OCI-LY3 (cell line): ENCODE measurements around the gene BRINP1.
"Not testable (repeated sequence)": the region's sequence is repeated elsewhere in the genome, so short reads cannot be mapped to it uniquely, and the experiment has no call there.

Experiments
- H2AFZ ChIP-seq: fragments of 200-600, 300-600 bp; shearing (Covaris generic); 2 replicates; pipeline ENCODE4 v1.6.0; 2014; ENCODE audit warnings: antibody characterized with exemption, low read depth, low read length
- H3K27ac ChIP-seq: fragments of 200-600, 300-600 bp; sonication (generic); 2 replicates; pipeline ENCODE4 v1.5.1; 2014; ENCODE audit warnings: mild to moderate bottlenecking, low read length, moderate library complexity, mixed read lengths
- H3K27me3 ChIP-seq: fragments of 200-600, 300-600 bp; sonication (generic); 2 replicates; pipeline ENCODE4 v1.6.1; 2014; ENCODE audit warnings: low read depth, low read length, mixed read lengths
- H3K36me3 ChIP-seq: fragments of 200-600, 300-600 bp; sonication (generic); replicated peaks from 2 replicates; pipeline ENCODE3; 2014; ENCODE audit warnings: low read depth, low read length, mixed read lengths
- H3K4me1 ChIP-seq: fragments of 300-600, 200-600 bp; sonication (generic); 2 replicates; pipeline ENCODE4 v1.6.1; 2014; ENCODE audit warnings: low read length, mixed read lengths
- H3K4me2 ChIP-seq: fragments of 200-600, 300-600 bp; sonication (generic); 2 replicates; pipeline ENCODE4 v1.6.1; 2014; ENCODE audit warnings: low read length, mixed read lengths
- H3K4me3 ChIP-seq: fragments of 300-600, 200-600 bp; sonication (generic); 2 replicates; pipeline ENCODE4 v1.5.1; 2014; ENCODE audit warnings: antibody characterized with exemption, mild to moderate bottlenecking, low read length, moderate library complexity
- H3K79me2 ChIP-seq: fragments of 300-600, 200-600 bp; shearing (Covaris generic); 2 replicates; pipeline ENCODE4 v1.6.1; 2014; ENCODE audit warnings: mild to moderate bottlenecking, low read length, mixed read lengths
- H3K9ac ChIP-seq: fragments of 300-600, 200-600 bp; shearing (Covaris generic); 2 replicates; pipeline ENCODE4 v1.6.0; 2014; ENCODE audit warnings: mild to moderate bottlenecking, low read length, moderate library complexity
- H3K9me3 ChIP-seq: fragments of 200-600, 300-600 bp; shearing (Covaris generic); 2 replicates; pipeline ENCODE4 v1.6.1; 2014; ENCODE audit warnings: low read length, mixed read lengths; ENCODE audit not compliant: insufficient read depth
- H4K20me1 ChIP-seq: fragments of 200-600, 300-600 bp; sonication (generic); 2 replicates; pipeline ENCODE4 v1.6.1; 2016; ENCODE audit warnings: low read length, mixed read lengths; ENCODE audit not compliant: insufficient read depth
- EZH2phosphoT487 ChIP-seq: fragments of 200-600 bp; shearing (Covaris generic); IDR thresholded peaks from 2 replicates; pipeline ENCODE4 v1.6.1; 2018; ENCODE audit warnings: antibody characterized with exemption, mixed run types, low read depth
- TF ChIP-seq, protein P1 (sequence below): fragments of 200-600, 300-600 bp; sonication (generic); IDR thresholded peaks from 2 replicates; pipeline ENCODE4 v1.5.1; 2014; ENCODE audit warnings: antibody characterized with exemption, low read length, low read depth

BRINP1 gene

DNA sequence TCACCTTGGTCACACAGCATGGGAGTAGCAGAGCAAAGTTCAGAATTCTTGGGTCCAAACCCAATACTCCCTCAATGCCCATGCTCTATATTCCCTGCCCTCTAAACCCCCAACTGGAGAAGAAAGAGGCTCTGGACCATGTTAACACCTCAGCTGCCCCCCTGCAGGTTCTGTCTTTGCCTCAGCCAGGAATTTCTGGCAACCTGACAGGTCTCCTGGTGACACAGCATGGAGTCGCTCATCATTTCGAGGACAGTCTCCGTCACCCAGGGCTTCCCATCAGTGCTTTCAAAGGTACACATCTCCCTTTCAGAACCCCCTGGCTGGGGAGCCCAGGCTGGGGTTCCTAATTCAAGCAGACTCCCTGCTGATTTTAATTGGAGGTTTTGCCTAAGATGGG lies 189.5 kb downstream of the BRINP1 start:
- TF ChIP-seq EZH2phosphoT487, result no peak
- TF ChIP-seq, protein P1, sequence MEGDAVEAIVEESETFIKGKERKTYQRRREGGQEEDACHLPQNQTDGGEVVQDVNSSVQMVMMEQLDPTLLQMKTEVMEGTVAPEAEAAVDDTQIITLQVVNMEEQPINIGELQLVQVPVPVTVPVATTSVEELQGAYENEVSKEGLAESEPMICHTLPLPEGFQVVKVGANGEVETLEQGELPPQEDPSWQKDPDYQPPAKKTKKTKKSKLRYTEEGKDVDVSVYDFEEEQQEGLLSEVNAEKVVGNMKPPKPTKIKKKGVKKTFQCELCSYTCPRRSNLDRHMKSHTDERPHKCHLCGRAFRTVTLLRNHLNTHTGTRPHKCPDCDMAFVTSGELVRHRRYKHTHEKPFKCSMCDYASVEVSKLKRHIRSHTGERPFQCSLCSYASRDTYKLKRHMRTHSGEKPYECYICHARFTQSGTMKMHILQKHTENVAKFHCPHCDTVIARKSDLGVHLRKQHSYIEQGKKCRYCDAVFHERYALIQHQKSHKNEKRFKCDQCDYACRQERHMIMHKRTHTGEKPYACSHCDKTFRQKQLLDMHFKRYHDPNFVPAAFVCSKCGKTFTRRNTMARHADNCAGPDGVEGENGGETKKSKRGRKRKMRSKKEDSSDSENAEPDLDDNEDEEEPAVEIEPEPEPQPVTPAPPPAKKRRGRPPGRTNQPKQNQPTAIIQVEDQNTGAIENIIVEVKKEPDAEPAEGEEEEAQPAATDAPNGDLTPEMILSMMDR, result no peak
- Histone ChIP-seq H3K4me3 (no peak overlapping the region), H3K4me1 (no peaks in the 10 kb centered on the region), H3K9me3 (no peaks in the 10 kb centered on the region), H3K4me2 (no peak overlapping the region), H2AFZ (no peak overlapping the region), H3K27ac (no peak overlapping the region), H4K20me1 (no peaks in the 10 kb centered on the region), H3K36me3 (no peaks in the 10 kb centered on the region), H3K79me2 (no peaks in the 10 kb centered on the region), H3K9ac (no peak overlapping the region), H3K27me3 (no peaks in the 10 kb centered on the region)

- Histone ChIP-seq H3K4me1 (no peaks in the 10 kb centered on the region), H3K27me3 (no peaks in the 10 kb centered on the region), H2AFZ (no peak overlapping the region), H3K27ac (no peak overlapping the region), H3K79me2 (no peaks in the 10 kb centered on the region), H4K20me1 (no peaks in the 10 kb centered on the region), H3K9me3 (no peaks in the 10 kb centered on the region), H3K9ac (no peak overlapping the region), H3K4me2 (no peak overlapping the region), H3K36me3 (no peaks in the 10 kb centered on the region), H3K4me3 (no peak overlapping the region)
- no peak for TF ChIP-seq EZH2phosphoT487
- TF ChIP-seq, protein P1, result no peak
Observed at GRCh38 chr9:119177196-119177595, 192.0 kb downstream of the BRINP1 start.

DNA sequence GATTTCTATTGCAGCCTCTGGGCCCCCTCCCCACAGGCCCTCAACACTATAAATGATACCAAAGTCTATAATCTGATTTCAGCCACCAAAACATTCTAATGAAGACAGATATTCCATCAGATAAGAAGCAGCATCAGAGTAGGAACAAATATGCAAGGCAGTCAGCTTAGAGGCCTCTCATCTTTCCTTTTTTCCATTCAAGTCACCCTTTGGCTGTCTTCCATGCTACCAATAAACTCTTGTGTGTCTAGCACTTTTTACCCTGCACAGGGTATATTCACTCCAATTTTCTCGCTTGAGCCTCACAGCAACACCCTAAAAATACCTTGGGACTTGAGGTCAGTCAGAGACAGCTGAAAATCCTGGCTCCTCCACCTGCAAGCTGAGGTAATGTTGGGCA lies 193.7 kb downstream of the BRINP1 start:
- Histone ChIP-seq H4K20me1 (no peaks in the 10 kb centered on the region), H3K9me3 (no peaks in the 10 kb centered on the region), H3K36me3 (no peaks in the 10 kb centered on the region)

DNA sequence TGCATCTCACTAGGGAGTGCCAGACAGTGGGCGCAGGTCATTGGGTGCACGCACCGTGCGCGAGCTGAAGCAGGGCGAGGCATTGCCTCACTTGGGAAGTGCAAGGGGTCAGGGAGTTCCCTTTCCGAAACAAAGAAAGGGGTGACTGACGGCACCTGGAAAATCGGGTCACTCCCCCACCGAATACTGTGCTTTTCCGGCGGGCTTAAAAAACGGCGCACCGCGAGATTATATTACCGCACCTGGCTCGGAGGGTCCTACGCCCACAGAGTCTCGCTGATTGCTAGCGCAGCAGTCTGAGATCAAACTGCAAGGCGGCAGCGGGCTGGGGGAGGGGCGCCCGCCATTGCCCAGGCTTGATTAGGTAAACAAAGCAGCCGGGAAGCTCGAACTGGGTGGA lies 200.0 kb downstream of the BRINP1 start:
- H3K4me3 ChIP-seq, H3K4me2 ChIP-seq, H3K27me3 ChIP-seq, H3K27ac ChIP-seq, H3K79me2 ChIP-seq, H3K4me1 ChIP-seq, H3K36me3 ChIP-seq, H3K9ac ChIP-seq, H3K9me3 ChIP-seq, H4K20me1 ChIP-seq, H2AFZ ChIP-seq: not testable (repeated sequence)

More for the DNA sequence above, 193.7 kb downstream of the BRINP1 start:
- Histone ChIP-seq H3K4me2 (no peak overlapping the region), H3K4me1 (no peaks in the 10 kb centered on the region), H3K27me3 (no peaks in the 10 kb centered on the region), H3K4me3 (no peak overlapping the region), H3K27ac (no peak overlapping the region), H3K9ac (no peak overlapping the region), H3K79me2 (no peaks in the 10 kb centered on the region), H2AFZ (no peak overlapping the region)
- TF ChIP-seq, protein P1, result no peak
- TF ChIP-seq EZH2phosphoT487, result no peak

DNA sequence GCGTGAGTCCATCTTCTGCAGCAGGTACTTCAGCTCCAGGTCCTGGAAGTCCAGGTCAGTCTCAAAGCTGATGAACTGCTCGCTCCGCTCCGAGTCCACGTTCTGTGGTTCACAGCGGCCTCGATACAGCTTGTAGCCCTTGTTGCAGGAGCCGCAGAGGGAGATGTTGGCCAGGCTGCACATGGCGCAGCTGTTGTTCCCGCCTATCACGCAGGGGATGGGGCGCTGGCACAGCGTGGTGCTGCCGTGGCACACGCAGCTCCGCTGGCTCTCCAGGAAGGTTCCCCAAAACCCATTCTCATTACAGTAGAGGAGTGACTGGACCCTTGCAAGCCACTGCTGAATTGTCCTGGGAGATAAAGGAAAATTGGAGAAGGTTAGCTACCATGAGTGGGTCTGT lies 201.4 kb downstream of the BRINP1 start:
- Histone ChIP-seq H2AFZ (no peak overlapping the region), H3K4me1 (no peaks in the 10 kb centered on the region), H3K27me3 (no peaks in the 10 kb centered on the region), H3K4me3 (no peak overlapping the region), H4K20me1 (no peaks in the 10 kb centered on the region), H3K79me2 (no peaks in the 10 kb centered on the region), H3K4me2 (no peak overlapping the region), H3K36me3 (no peaks in the 10 kb centered on the region), H3K9ac (no peak overlapping the region), H3K27ac (no peak overlapping the region), H3K9me3 (no peaks in the 10 kb centered on the region)
- no peak for TF ChIP-seq EZH2phosphoT487
- TF ChIP-seq, protein P1, result no peak
